Measurements from ENCODE around the gene LIM2.

DNA sequence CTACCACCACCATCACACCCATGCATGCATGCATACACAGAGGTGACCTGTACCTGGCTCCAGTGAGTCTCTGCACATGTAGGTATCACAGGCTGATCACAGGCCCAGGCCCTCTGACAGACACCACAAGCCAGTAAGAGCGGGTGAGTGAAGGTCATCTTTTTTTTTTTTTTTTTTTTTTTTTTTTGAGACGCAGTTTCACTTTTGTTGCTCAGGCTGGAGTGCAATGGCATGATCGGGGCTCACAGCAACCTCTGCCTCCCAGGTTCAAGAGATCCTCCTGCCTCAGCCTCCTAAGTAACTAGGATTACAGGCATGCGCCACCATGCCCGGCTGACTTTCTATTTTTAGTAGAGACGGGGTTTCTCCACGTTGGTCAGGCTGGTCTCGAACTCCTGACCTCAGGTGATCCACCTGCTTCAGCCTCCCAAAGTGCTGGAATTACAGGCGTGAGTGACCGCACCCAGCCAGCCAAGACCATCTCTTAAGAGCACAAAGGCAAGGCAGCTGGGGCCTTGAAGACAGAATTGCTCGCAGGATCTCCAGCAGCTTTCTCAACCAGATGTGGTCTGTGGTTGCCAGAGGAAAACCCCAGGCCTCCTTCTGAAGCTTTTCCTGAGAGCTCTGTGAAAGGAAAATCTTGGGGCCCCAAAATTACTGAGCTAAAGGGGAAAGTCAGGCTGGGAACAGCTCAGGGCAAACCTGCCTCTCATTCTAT lies 12.1 kb downstream of the LIM2 start:
- TF ChIP-seq CTCF (IDR thresholded peaks at IDR 0.05; ENCODE audit: poor library complexity) = no peak
- no peak for TF ChIP-seq EZH2 (IDR thresholded peaks at IDR 0.05; ENCODE audit: borderline replicate concordance)
- TF ChIP-seq EZH2phosphoT487 (IDR thresholded peaks at IDR 0.05; ENCODE audit: low read depth, severe bottlenecking, unreplicated experiment) = no peak
